Nephron (organoid): ENCODE data around the gene CDH11.

Source experiments
- H3K27ac Mint-ChIP-seq, 3 experiments: 2 replicates each; pipeline ENCODE4 v1.8.0; 2020; ENCODE audit warnings: mixed read lengths in 3 of 3, mild to moderate bottlenecking in 2 of 3, moderate library complexity in 1 of 3
- H3K27me3 Mint-ChIP-seq: 2 replicates; pipeline ENCODE4 v1.8.0; 2021; ENCODE audit warnings: low read depth, mild to moderate bottlenecking, moderate library complexity, mixed read lengths
- H3K36me3 Mint-ChIP-seq: 2 replicates; pipeline ENCODE4 v1.8.0; 2020; ENCODE audit warnings: low read depth, mixed read lengths
- H3K4me1 Mint-ChIP-seq: 2 replicates; pipeline ENCODE4 v1.8.0; 2020; ENCODE audit warnings: mixed read lengths
- H3K4me3 Mint-ChIP-seq, 3 experiments: 2 replicates each; pipeline ENCODE4 v1.8.0; 2020; ENCODE audit warnings: mild to moderate bottlenecking in 3 of 3, mixed read lengths in 3 of 3, moderate library complexity in 2 of 3
- H3K9me3 Mint-ChIP-seq: 2 replicates; pipeline ENCODE4 v1.8.0; 2020; ENCODE audit warnings: mixed read lengths
- CTCF ChIP-seq, 3 experiments: fragments of 200-600 bp; sonication (generic); IDR thresholded peaks; one replicate each; pipeline ENCODE4 v1.5.0; 2021; ENCODE audit warnings: antibody characterized with exemption in 3 of 3; ENCODE audit not compliant: unreplicated experiment in 3 of 3

CDH11 gene

GRCh38 chr16:64983231-64983630 is 138.6 kb downstream of the CDH11 start:
- Mint-ChIP-seq H3K9me3 (no peaks in the 10 kb centered on the region), H3K27ac (peak overlapping the region; percentile 12 to 72 (median 39)), H3K36me3 (peaks cover 89% of the 10 kb centered on the region), H3K4me3 (no peak overlapping the region), H3K4me1 (peaks cover 60% of the 10 kb centered on the region), H3K27me3 (no peaks in the 10 kb centered on the region)
- no peak for TF ChIP-seq CTCF (IDR thresholded peaks at IDR 0.05; ENCODE audit: unreplicated experiment in 3 of 3)

- H3K27me3 Mint-ChIP-seq, result no peaks in the 10 kb centered on the region
- H3K4me3 Mint-ChIP-seq, result no peak overlapping the region
- H3K27ac Mint-ChIP-seq, result no peak overlapping the region
- no peaks in the 10 kb centered on the region for H3K9me3 Mint-ChIP-seq
- no peak for TF ChIP-seq CTCF (IDR thresholded peaks at IDR 0.05; ENCODE audit: unreplicated experiment in 3 of 3)
- peaks cover 89% of the 10 kb centered on the region for H3K36me3 Mint-ChIP-seq
- H3K4me1 Mint-ChIP-seq, result peaks cover 59% of the 10 kb centered on the region
Measured at GRCh38 chr16:64982581-64982980, 139.3 kb downstream of the CDH11 start.

GRCh38 chr16:64981568-64982281 is 140.1 kb downstream of the CDH11 start:
- Mint-ChIP-seq H3K9me3 (no peaks in the 10 kb centered on the region), H3K4me3 (no peak overlapping the region), H3K36me3 (peaks cover 86% of the 10 kb centered on the region), H3K4me1 (peaks cover 54% of the 10 kb centered on the region), H3K27ac (peak overlapping the region in 2 of 3 experiments; percentile 5 to 11), H3K27me3 (no peaks in the 10 kb centered on the region)
- TF ChIP-seq CTCF (IDR thresholded peaks at IDR 0.05; ENCODE audit: unreplicated experiment in 3 of 3), result no peak

GRCh38 chr16:64977206-64977920 is 144.5 kb downstream of the CDH11 start:
- H3K4me3 Mint-ChIP-seq, result no peak overlapping the region
- peaks cover 79% of the 10 kb centered on the region for H3K36me3 Mint-ChIP-seq
- no peaks in the 10 kb centered on the region for H3K27me3 Mint-ChIP-seq
- TF ChIP-seq CTCF (IDR thresholded peaks at IDR 0.05; ENCODE audit: unreplicated experiment in 3 of 3), result no peak
- H3K9me3 Mint-ChIP-seq, result no peaks in the 10 kb centered on the region
- H3K4me1 Mint-ChIP-seq, result peaks cover 47% of the 10 kb centered on the region
- peak overlapping the region in 1 of 3 experiments; percentile 56 for H3K27ac Mint-ChIP-seq

GRCh38 chr16:64975821-64976220 is 146.0 kb downstream of the CDH11 start:
- no peak overlapping the region for H3K4me3 Mint-ChIP-seq
- peaks cover 87% of the 10 kb centered on the region for H3K36me3 Mint-ChIP-seq
- no peaks in the 10 kb centered on the region for H3K9me3 Mint-ChIP-seq

More at GRCh38 chr16:64975821-64976220, 146.0 kb downstream of the CDH11 start:
- Mint-ChIP-seq H3K27me3 (no peaks in the 10 kb centered on the region), H3K27ac (peak overlapping the region; percentile 10 to 41 (median 13)), H3K4me1 (peaks cover 46% of the 10 kb centered on the region)
- no peak for TF ChIP-seq CTCF (IDR thresholded peaks at IDR 0.05; ENCODE audit: unreplicated experiment in 3 of 3)
